G401 (cell line): ENCODE results near the gene TOR1AIP2. TPM values are rescaled to one million over a fixed set of nuclear protein-coding genes. Genes with fewer than 3 reads are reported as not detected.

ENCODE experiments used
- DNase-seq: peaks from one replicate; pipeline ENCODE4 v3.0.0-alpha.2; 2015; ENCODE audit warnings: low spot score
- in situ Hi-C: cut with HindIII; loops from 2 replicates; pipeline ENCODE4 v1.10.0; 2016; ENCODE audit warnings: low sequenced_read_pairs, mixed read lengths
- total RNA-seq: library from RNA; depleted of rRNA; stranded (reverse); fragments of >200 nt; shearing (Covaris generic); gene quantifications from 2 replicates; pipeline ENCODE4 v1.2.3, GENCODE V29; 2014; rRNA removed

The TOR1AIP2 gene
- 20.4 and 27.9 TPM in 2 replicates for total RNA-seq

DNA sequence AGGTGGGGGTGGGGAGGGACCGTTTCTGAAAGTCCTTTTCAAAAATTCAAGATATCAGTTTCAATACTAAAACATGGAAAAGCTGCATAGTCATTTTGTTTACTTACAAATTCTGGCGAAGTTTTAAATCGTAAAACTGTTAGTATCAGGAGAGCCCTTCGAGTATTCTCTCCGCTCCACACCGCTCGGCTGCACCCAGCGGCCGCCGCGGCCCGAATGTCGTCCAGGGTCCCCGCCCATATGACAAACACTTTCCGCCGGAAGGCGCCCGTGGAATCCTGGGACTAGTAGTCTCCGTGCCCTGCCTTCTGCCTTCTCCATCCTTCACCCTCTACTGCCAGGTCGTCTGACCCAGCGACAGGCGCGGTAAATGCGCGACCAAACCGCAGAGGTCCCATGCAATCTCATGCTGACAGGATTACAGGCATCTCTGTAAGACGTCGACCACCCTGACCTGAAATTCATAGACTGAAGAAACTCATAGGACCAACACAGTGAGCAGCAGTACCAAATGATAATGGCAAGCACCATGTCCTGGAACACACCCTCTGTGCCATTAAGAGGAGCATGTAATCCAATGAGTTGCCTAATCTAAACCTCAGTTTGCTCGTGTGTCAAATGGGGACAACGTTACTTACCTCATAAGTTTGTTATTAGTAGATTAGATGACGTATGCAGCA lies at the start of gene TOR1AIP2:
TSS of gene TOR1AIP2 (minus strand) at position 218 of the 680 bp plus-strand sequence. CDS start 25,138 bp downstream, outside the sequence.
- DNase-seq: peak; percentile 95
- in situ Hi-C loops: no loop called here

DNA sequence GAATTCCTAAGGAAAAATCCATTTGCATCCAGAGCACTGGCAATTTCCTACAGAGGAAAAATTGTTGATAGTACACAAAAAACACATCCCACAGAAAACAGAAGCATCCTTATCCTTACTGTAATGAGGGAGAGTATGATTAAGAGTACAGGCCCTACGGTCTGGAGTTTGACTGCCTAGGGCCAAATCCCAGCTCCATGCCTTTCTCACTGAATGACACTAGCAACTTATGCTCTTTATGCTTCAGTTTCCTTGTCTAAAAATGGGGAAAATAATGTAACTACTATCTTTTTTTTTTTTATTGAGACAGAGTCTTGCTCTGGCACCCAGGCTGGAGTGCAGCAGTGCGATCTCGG lies 49.2 kb upstream of the TOR1AIP2 start:
- DNase-seq: no peak
- in situ Hi-C loops: no loop called here

DNA sequence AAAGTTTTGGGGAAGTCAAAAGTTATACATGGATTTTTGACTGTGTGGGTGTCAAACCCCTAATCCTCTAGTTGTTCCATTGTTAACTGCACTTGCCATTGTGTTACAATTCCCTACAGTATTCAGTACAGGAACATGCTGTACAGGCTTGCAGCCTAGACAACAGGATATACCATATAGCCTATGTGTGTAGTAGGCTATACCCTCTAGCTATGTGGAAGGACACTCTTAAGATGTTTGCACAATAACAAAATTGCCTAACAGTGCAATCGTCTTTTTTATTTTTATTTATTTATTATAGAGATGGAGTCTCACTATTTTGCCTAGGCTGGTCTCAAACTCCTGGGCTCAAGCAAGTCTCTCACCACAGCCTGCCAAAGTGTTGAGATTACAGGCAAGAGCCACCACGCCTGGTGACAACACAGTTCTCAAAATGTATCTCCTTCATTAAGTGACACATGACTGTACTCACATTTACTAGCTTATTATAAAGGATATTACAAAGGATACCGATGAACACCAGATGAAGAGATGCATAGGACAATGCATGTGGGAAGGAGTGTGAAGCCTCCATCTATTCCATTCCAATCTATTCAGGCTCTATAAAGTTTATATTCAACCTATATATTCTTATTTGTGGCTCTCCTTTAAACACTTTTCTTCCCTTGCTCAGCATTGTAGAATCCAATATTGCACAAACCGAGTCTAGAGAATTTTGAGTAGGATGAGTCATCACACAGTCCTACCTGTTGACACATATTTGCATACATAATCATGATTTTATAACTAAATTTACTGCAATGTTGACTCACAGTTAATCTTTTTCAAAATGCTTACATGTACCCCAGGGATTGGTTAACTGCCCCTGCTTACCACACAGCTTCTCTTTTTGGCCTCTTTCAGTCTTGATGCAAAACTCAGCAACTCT lies 48.6 kb upstream of the TOR1AIP2 start:
- no peak for DNase-seq
- in situ Hi-C loops: no loop called here

DNA sequence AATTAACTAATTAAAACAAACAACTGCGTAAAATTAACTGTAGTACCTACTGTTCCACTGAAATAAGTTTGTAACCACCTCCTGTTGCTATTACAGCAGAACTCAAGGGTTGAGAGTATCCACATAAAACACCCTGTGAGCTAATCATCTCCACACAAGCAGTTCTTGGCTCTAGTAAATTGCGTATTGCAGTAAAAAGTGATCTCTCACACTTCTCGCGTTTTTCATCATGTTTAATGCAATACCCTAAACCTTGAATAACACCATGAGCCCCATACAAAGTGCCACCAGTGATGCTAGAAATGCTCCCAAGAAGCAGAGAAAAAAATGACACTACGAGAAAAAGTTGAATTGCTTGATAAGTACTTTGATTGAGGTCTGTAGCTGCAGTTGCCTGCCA lies 47.7 kb upstream of the TOR1AIP2 start:
- in situ Hi-C loops: no loop called here
- DNase-seq: no peak

DNA sequence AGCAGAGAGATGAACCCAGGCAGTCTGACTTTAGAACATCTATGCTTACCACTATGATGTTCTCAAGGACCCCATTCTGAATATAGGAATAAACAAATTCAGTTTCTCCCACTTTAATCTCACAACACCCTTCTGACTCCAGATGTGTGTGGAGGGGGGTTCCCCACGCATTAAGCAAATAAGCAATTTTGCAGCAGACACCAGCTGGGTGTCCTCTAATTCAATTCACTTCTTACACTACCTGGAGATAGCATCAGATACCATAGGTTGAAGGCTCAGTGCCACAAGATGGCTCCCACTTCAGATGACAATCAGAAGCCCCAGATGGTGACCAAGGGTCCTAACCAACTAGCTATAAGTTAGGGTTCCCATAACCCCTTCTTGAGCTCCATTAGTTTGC lies 46.7 kb upstream of the TOR1AIP2 start:
- no peak for DNase-seq
- in situ Hi-C loops: no loop called here

DNA sequence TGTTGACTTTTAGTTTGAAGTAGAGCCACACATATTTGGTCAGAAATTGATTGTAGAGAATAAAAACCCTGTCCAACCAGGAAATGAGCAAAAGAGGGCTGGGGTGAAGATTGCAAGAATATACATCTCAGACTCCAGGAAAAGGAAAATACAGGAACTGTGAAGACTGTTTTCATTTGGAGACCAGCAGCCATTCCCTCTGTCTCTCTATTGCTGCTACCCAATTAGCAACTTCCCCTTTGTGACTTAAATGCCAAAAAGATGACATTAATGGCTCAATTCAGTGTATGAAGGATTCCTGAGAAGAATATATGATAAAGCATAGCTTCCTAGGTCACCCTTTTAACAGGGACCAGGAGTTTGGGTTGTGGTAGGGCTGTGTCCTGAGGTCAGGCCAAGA lies 45.4 kb upstream of the TOR1AIP2 start:
- in situ Hi-C loops: no loop called here
- DNase-seq: no peak

DNA sequence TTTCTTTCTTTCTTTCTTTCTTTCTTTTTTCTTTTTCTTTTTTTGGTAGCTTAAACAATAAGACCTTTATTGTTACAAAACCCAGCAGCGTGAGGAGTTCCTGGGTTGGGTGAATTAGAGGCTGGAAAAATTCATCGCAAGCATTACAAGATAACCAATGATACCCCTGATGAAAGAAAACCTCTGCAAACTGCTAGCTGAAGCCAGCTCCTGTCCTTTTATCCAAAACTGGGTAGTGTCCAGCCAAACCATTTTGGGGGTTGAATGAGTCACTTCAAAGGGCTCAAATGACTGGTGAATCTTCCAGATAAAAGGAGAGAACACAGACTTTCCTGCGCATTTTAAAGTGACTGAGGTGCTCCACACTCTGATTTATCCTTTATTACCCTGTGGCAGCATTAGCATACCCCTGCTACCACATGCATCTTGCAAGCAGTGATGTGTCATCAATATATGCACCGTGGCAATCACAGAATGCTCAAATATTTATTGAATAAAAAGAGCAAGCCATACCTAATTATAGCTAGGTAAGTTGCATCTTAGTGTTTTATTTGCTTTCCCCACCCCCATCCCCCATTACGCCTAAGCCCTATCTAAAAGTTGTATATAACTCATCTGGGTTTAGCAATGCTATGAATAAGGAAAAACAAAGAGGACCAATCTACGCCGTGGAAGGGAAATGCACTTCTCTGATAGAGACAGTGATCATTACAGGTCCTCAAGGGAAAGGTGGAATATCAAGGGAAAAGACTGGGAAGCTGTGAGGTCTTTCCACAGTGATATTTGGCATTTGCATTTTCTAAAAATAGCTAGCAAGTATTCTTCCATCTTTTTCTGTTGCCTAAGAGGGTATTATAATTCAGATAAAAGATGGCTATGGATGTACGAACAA lies 44.6 kb upstream of the TOR1AIP2 start:
- in situ Hi-C loops: no loop called here
- no peak for DNase-seq

DNA sequence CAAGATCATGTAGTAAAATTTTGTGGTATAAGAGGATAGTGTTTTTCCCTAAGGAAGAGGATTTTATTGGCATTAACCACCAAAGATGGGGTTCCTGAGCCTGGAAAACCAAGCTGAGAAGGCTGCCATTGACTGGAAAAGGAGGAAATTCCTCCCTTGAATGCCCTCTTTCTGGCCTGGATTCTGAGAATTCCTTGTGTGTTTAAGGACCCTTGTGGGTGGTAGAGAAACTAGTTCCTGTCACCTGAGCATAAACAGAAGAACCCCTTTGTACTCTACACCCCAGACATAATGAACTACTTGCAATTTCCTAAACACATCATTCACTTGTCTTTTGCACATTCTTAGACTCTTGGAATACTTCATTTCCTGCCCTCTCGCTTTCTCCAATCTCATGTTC lies 43.9 kb upstream of the TOR1AIP2 start:
- no peak for DNase-seq
- in situ Hi-C loops: no loop called here

DNA sequence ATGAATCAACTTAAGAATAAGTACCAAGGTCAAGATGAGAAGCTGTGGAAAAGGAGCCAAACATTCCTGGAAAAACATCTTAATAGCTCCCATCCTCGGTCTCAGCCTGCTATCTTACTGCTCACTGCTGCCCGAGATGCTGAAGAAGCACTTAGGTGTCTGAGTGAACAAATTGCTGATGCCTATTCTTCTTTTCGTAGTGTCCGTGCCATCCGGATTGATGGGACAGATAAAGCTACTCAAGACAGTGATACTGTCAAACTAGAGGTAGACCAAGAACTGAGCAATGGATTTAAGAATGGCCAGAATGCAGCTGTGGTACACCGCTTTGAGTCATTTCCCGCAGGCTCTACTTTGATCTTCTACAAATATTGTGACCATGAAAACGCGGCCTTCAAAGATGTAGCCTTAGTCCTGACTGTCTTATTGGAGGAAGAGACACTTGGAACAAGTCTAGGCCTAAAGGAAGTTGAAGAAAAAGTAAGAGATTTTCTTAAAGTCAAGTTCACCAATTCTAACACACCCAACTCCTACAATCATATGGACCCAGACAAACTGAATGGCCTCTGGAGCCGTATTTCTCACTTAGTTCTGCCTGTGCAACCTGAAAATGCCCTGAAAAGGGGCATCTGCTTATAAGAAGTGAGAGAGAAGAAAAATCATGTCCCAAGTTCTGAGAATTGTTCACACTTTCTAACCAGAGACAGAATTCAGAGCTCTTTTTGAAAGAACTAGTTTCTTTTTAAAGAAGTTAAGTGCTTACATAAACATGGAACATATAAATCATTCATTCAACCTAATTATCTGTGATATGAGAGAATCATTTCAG lies 40.2 kb upstream of the TOR1AIP2 start:
- in situ Hi-C loops: no loop called here
- no peak for DNase-seq

DNA sequence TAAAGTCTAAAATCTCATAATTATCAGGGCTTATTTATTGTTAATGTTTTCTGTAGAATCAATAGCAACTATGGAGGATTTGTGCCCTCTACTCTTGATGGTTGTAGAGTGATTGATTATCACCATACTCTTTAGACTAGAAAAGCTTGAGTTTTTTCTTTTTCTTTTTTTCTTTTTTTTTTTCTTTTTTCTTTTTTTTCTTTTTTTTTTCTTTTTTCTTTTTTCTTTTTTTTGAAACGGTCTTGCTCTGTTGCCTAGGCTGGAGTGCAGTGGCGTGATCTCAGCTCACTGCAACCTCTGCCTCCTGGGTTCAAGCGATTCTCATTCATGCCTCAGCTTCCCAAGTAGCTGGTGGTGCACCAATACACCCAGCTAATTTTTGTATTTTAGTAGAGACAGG lies 34.2 kb upstream of the TOR1AIP2 start:
- in situ Hi-C loops: no loop called here
- no peak for DNase-seq

DNA sequence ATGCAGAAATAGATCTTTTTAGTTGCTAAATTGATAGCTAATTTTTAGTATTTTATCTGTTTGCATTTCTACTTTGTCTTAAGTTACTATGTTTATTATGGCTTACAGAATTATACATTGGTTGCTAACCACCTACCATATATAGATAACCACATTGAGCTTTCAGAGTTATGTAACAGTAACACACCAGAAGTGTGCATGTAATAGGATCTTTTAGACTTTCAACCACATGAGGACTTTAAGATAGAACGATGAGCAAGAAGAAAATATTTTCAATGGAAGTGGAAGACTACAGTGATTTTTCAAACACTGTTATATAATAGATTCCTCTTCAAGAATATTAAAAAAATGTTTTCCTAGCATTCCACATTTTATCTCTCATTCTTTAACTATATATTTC lies 33.3 kb upstream of the TOR1AIP2 start:
- DNase-seq: no peak
- in situ Hi-C loops: no loop called here

DNA sequence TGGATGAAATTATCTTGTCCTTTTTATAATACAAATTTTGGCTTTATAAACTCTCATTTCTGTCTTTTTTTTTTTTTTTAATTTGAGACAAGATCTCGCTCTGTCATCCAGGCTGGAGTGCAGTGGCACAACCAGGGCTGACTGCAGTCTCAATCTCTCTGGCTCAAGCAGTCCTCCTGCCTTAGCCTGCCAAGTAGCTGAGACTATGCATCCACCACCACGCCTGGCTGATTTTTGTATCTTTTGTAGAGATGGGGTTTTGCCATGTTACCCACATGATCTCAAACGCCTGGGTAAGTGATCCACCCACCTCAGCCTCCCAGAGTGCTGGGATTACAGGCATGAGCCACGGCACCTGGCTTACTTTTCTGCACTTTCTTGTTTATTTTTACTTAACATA lies 12.0 kb upstream of the TOR1AIP2 start:
- no peak for DNase-seq
- in situ Hi-C loops: no loop called here

DNA sequence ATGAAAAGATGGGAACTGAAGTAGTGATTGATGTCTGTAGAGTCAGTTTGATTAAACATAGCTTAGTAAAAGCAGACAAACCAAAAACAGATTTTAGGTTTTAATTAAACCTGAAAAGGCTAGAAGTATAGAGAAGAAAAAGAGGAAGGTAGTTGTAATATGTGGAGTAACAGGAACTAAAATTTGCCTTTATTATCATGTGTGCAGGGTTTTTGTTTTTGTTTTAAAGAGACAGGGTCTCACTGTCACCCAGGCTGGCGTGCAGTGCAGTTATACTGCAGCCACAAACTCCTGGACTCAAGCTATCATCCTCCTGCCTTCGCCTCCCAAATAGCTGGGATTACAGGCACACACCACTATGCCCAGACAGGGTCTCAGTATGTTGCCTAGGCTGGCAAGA lies 10.5 kb upstream of the TOR1AIP2 start:
- no peak for DNase-seq
- in situ Hi-C loops: no loop called here

DNA sequence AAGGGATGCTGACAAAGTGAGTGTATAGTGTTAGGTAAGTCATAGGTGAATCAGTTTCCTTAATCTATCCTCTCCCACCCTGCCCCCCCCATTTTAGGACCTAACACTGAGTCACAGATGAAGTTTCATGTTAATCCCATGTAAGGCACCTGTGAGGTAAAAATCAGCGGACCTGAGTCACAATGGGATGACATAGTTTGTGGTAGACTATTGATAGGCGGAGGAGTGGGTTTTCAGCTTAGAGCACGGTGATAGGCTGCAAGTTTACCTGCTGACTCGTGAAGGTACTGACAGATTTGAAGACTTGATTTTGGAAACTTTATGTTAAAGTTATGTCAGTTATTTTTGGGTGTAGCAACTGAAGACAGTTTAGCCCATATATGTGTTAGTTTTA lies 6.1 kb upstream of the TOR1AIP2 start:
- in situ Hi-C loops: no loop called here
- DNase-seq: no peak

DNA sequence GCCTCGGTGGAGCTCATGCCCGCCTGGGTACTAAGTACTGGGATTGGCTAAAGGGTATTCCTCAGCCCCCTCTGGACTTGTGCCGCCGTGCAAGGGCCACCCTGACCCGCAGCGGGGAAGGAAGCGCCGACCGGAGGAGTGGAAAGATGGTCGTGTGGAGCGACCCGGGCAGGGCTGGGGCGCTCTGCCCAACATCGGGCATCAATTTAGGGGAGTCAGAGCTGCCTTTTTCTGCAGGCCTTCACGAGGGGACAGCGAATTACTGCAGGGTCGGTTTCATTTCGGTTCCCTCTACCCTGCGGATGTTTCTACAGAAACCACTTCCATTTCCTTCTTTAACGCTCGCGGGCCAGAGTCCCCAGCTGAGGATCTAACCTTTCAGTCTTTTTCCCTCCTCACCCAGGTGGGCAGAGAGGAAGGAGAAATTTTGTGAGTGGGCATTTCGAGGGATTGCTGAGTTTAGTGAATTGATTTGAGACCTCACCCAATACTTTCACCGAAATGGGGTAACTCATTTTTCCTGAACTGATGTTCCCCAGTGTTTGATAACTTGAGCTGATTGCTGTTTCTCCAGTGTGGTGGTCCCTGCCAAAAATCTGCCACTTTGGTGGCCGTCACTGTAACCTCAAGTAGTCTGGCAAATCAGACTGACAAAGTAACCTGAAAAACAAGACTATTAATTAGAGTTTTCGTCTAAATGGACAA lies 5.6 kb upstream of the TOR1AIP2 start:
- in situ Hi-C loops: no loop called here
- DNase-seq: no peak

DNA sequence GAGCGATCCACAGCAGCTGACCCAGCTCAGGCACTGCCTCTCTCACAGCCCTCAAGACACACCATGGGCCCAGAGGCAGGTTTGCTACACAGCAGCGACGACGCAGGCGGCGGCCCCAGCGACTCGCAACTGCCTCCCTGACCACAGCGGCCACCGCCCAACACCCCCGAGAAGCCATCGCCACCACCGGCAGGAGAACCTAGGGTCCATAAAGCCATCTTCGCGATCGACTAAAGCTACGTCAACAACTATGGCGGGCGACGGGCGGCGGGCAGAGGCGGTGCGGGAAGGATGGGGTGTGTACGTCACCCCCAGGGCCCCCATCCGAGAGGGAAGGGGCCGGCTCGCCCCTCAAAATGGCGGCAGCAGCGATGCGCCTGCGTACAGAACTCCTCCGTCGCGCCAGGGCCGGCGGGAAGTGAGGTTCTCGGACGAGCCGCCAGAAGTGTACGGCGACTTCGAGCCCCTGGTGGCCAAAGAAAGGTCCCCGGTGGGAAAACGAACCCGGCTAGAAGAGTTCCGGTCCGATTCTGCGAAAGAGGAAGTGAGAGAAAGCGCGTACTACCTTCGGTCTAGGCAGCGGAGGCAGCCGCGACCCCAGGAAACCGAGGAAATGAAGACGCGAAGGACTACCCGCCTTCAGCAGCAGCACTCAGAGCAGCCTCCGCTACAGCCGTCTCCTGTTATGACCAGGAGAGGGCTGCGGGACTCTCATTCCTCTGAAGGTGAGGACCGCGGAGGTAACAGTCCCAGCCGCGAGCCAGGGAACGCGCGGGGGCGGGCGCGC lies 4.8 kb upstream of the TOR1AIP2 start, which contains the start of gene TOR1AIP1:
TSS of gene TOR1AIP1 (plus strand) at position 33 of the 787 bp plus-strand sequence. CDS start at position 251, 218 bp downstream.
- in situ Hi-C loops: no loop called here

DNA sequence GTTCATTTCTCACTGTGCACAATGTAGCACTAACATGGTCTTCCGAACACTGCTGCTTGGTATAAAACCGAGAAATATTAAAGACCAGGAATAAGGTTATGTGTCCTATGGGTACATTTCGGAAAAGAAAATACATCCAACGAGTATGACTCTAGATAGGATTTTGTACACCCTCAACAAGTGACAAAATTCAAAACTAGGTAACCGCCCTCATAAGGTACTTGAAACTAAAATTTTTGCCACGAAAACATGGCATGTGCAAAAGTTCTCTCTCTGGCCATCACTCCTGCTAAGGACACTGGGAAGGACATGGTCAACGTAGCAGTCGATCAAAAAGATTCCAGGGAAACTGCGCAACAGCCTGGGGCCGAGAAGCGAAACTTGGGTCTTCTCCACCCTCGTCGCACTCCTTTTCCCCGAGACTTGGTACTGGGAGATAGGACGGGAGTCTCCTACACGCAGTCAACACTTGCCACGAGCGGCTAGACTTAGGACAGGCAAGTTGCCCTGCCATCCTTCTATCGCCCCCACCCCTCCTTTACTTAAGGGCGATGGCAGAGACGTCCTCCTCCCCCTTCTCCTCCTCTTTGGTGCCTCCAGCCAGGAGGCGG lies 4.1 kb upstream of the TOR1AIP2 start:
- in situ Hi-C loops: no loop called here
- peak; percentile 96 for DNase-seq

More for the DNA sequence above, 4.8 kb upstream of the TOR1AIP2 start, which contains the start of gene TOR1AIP1:
- DNase-seq: peak; percentile 97
